HCT116 (cell line): Measurements from ENCODE around the gene OAT. TPM values are rescaled to one million over a fixed set of nuclear protein-coding genes. Genes with fewer than 3 reads are reported as not detected.

Source experiments
- ATAC-seq: fragments of 200-7000 bp; cut with Tn5 transposase; 2 replicates; pipeline ENCODE4 v1.9.1; 2020; ENCODE audit warnings: mild to moderate bottlenecking, moderate library complexity
- BruUV-seq: library from RNA; stranded (reverse); fragments of 400-500 nt; replicated peaks from 2 replicates; lab custom pipeline; 2021; lab: Mats Ljungman, UMichigan
- CTCF ChIA-PET: fragments of 300-600 bp; sonication (Branson Sonifier 250); formaldehyde crosslinking; loops from one replicate; lab custom pipeline; 2021; ENCODE audit warnings: antibody characterized with exemption; lab: Charles Lee
- POLR2A ChIA-PET: fragments of 300-600, 350-600 bp; sonication (Branson Sonifier 250); formaldehyde crosslinking; loops from one replicate; lab custom pipeline; 2021; ENCODE audit warnings: antibody characterized with exemption; lab: Charles Lee
- RAD21 ChIA-PET, 2 experiments: fragments of 300-600 bp; sonication (Branson Sonifier 250); formaldehyde crosslinking; loops; one replicate each; lab custom pipeline; 2023; ENCODE audit warnings: low total read pairs in 2 of 2; ENCODE audit not compliant: uncharacterized antibody in 2 of 2, unreplicated experiment in 2 of 2, low non-redundant PET in 1 of 2; lab: Charles Lee
- DNase-seq: peaks from one replicate; pipeline ENCODE4 v3.0.0-alpha.2; 2010; ENCODE audit warnings: low read depth, low spot score
- H2AFZ ChIP-seq: fragments of 200-600 bp; shearing (Covaris generic), sonication (generic); 2 replicates; pipeline ENCODE4 v1.6.1; 2017; ENCODE audit warnings: low read depth, mixed run types, mixed read lengths, antibody characterized with exemption, low read length; ENCODE audit not compliant: poor library complexity, severe bottlenecking
- H3K27ac ChIP-seq: 2 replicates; pipeline ENCODE4 v1.5.1; 2012; ENCODE audit warnings: low read depth, low read length
- H3K27me3 ChIP-seq: fragments of 200-600 bp; sonication (generic); 2 replicates; pipeline ENCODE4 v1.6.1; 2016; ENCODE audit warnings: mixed run types, low read length, mixed read lengths; ENCODE audit not compliant: insufficient read depth
- H3K36me3 ChIP-seq, 2 experiments: fragments of 200-500 bp in 1 of 2; fragments of 200-600 bp in 1 of 2; sonication (Bioruptor generic) in 1 of 2; sonication (generic) in 1 of 2; 2 replicates each; pipeline versions ENCODE4 v1.5.1 to v1.6.1; 2014 to 2016; ENCODE audit warnings: low read length in 2 of 2, inconsistent platforms in 1 of 2, mixed read lengths in 1 of 2, mixed run types in 1 of 2; ENCODE audit not compliant: insufficient read depth in 2 of 2, control insufficient read depth in 1 of 2
- H3K4me1 ChIP-seq, 2 experiments: fragments of 200-600 bp in 1 of 2; sonication (generic) in 1 of 2; 2 replicates each; pipeline versions ENCODE4 v1.5.1 to v1.6.1; 2012 to 2017; ENCODE audit warnings: low read length in 2 of 2, inconsistent platforms in 1 of 2, mild to moderate bottlenecking in 1 of 2, mixed read lengths in 1 of 2, mixed run types in 1 of 2, moderate library complexity in 1 of 2; ENCODE audit not compliant: insufficient read depth in 2 of 2, control insufficient read depth in 1 of 2
- H3K4me2 ChIP-seq: fragments of 200-600 bp; sonication (generic); 2 replicates; pipeline ENCODE4 v1.6.1; 2017; ENCODE audit warnings: mixed run types, low read length, mixed read lengths
- H3K4me3 ChIP-seq, 2 experiments: fragments of 200-600 bp in 1 of 2; sonication (generic) in 1 of 2; replicated peaks in 1 of 2; 2 replicates each; pipeline ENCODE4 v1.5.1; 2011 to 2016; ENCODE audit warnings: low read length in 2 of 2, control low read depth in 1 of 2, low read depth in 1 of 2, mild to moderate bottlenecking in 1 of 2, mixed read lengths in 1 of 2, mixed run types in 1 of 2
- H3K79me2 ChIP-seq: fragments of 200-600 bp; sonication (generic); 2 replicates; pipeline ENCODE4 v1.6.1; 2017; ENCODE audit warnings: mild to moderate bottlenecking, mixed run types, low read length, moderate library complexity, mixed read lengths; ENCODE audit not compliant: insufficient read depth
- H3K9ac ChIP-seq: fragments of 200-600 bp; sonication (generic); 2 replicates; pipeline ENCODE4 v1.6.1; 2016; ENCODE audit warnings: low read length, mixed read lengths
- H3K9me2 ChIP-seq: fragments of 200-600 bp; sonication (generic), shearing (Covaris generic); 2 replicates; pipeline ENCODE4 v1.6.1; 2017; ENCODE audit warnings: mixed run types, mild to moderate bottlenecking, moderate library complexity; ENCODE audit not compliant: insufficient read depth
- H3K9me3 ChIP-seq, 2 experiments: fragments of 200-500 bp in 1 of 2; fragments of 200-600 bp in 1 of 2; sonication (Bioruptor generic) in 1 of 2; sonication (generic) in 1 of 2; 2 replicates each; pipeline ENCODE4 v1.6.1; 2014 to 2017; ENCODE audit warnings: low read length in 2 of 2, mixed read lengths in 2 of 2, inconsistent platforms in 1 of 2, low read depth in 1 of 2, mild to moderate bottlenecking in 1 of 2, mixed run types in 1 of 2, moderate library complexity in 1 of 2; ENCODE audit not compliant: control insufficient read depth in 1 of 2, insufficient read depth in 1 of 2
- H4K20me1 ChIP-seq: fragments of 200-600 bp; sonication (generic), shearing (Covaris generic); 2 replicates; pipeline ENCODE4 v1.6.1; 2017; ENCODE audit warnings: mixed run types, mild to moderate bottlenecking, moderate library complexity; ENCODE audit not compliant: insufficient read depth
- ATF3 ChIP-seq: IDR thresholded peaks from 2 replicates; pipeline ENCODE4 v1.6.1; 2012
- CEBPB ChIP-seq: IDR thresholded peaks from 2 replicates; pipeline ENCODE4 v1.6.1; 2012; ENCODE audit warnings: low read depth
- ELF1 ChIP-seq: IDR thresholded peaks from 2 replicates; pipeline ENCODE4 v1.6.1; 2012; ENCODE audit warnings: low read depth, borderline replicate concordance
- EZH2 ChIP-seq: fragments of 200-600 bp; sonication (generic); IDR thresholded peaks from 2 replicates; pipeline ENCODE4 v1.6.1; 2017; ENCODE audit warnings: antibody characterized with exemption, mixed run types
- EZH2phosphoT487 ChIP-seq: fragments of 200-600 bp; IDR thresholded peaks from 2 replicates; pipeline ENCODE4 v1.6.1; 2018; ENCODE audit warnings: antibody characterized with exemption, borderline replicate concordance
- JUND ChIP-seq: IDR thresholded peaks from 2 replicates; pipeline ENCODE4 v1.6.1; 2012
- MAX ChIP-seq: IDR thresholded peaks from 2 replicates; pipeline ENCODE4 v1.6.1; 2012
- POLR2A ChIP-seq: IDR thresholded peaks from 2 replicates; pipeline ENCODE4 v1.7.0; 2011; ENCODE audit warnings: borderline replicate concordance; ENCODE audit not compliant: insufficient read depth, insufficient read length; ENCODE audit errors: extremely low read depth
- POLR2AphosphoS5 ChIP-seq: IDR thresholded peaks from 2 replicates; pipeline ENCODE4 v1.6.1; 2011; ENCODE audit warnings: mild to moderate bottlenecking, low read depth, low read length, moderate library complexity
- REST ChIP-seq: IDR thresholded peaks from 2 replicates; pipeline ENCODE4 v1.6.1; 2012; ENCODE audit warnings: low read depth
- SIN3A ChIP-seq: IDR thresholded peaks from 2 replicates; pipeline ENCODE4 v1.6.1; 2012; ENCODE audit warnings: low read depth
- SP1 ChIP-seq: IDR thresholded peaks from 2 replicates; pipeline ENCODE4 v1.6.1; 2012; ENCODE audit warnings: low read depth
- TCF7L2 ChIP-seq: IDR thresholded peaks from 2 replicates; pipeline ENCODE4 v1.7.0; 2011; ENCODE audit warnings: borderline replicate concordance, inconsistent platforms; ENCODE audit not compliant: insufficient read depth, insufficient read length; ENCODE audit errors: extremely low read depth
- YY1 ChIP-seq: IDR thresholded peaks from 2 replicates; pipeline ENCODE4 v1.6.1; 2011; ENCODE audit warnings: low read length, low read depth, moderate library complexity, mild to moderate bottlenecking; ENCODE audit not compliant: insufficient replicate concordance; ENCODE audit errors: extremely low read depth
- ZNF274 ChIP-seq: fragments of 200-500 bp; sonication (Bioruptor generic); IDR thresholded peaks from 2 replicates; pipeline ENCODE4 v1.6.1; 2014; ENCODE audit warnings: mild to moderate bottlenecking, low read depth, low read length, inconsistent platforms
- intact Hi-C: fragments of 100-400 bp; cut with micrococcal nuclease; formaldehyde crosslinking; loops from 2 replicates; pipeline ENCODE4 v1.10.0; 2022
- total RNA-seq: library from RNA; stranded (reverse); gene quantifications from one replicate; pipeline ENCODE4 v1.2.1, GENCODE V29; 2021; ENCODE audit not compliant: unreplicated experiment
- TF ChIP-seq, protein P1 (sequence below), 3 experiments: fragments of 200-600 bp in 1 of 3; sonication (generic) in 1 of 3; IDR thresholded peaks in 2 of 3; conservative IDR thresholded peaks in 1 of 3; 2 replicates each; pipeline ENCODE4 v1.5.1; 2012 to 2017; ENCODE audit warnings: low read depth in 2 of 3, low read length in 2 of 3, antibody characterized with exemption in 1 of 3, borderline replicate concordance in 1 of 3, control low read depth in 1 of 3, mild to moderate bottlenecking in 1 of 3, mixed read lengths in 1 of 3, mixed run types in 1 of 3, moderate library complexity in 1 of 3; ENCODE audit not compliant: insufficient read depth in 1 of 3

OAT gene
- total RNA-seq, 1 experiment from 2014 or later, result 133 TPM

- Histone ChIP-seq H3K9me2 (no peaks in the 10 kb centered on the region), H3K4me2 (no peak overlapping the region), H3K27me3 (no peaks in the 10 kb centered on the region), H3K36me3 (peaks cover 6 to 8% of the 10 kb centered on the region in 2 experiments; a peak in 2 of 4 replicates), H3K9me3 (no peaks in the 10 kb centered on the region), H3K27ac (no peak overlapping the region), H3K4me3 (no peak overlapping the region), H2AFZ (no peak overlapping the region), H3K4me1 (peaks cover 7 to 16% of the 10 kb centered on the region in 2 experiments), H3K79me2 (no peaks in the 10 kb centered on the region), H3K9ac (no peak overlapping the region), H4K20me1 (no peaks in the 10 kb centered on the region)
- POLR2A ChIA-PET, result interaction anchor here (1.4 kb wide), 1 partner anchor 25 kb away, joined by 9 read pairs; the partner anchor contains the start of gene OAT
- ATAC-seq (no peak), DNase-seq (no peak)
- no TSS peak for BruUV-seq
- CTCF ChIA-PET, result interaction anchor here (1.6 to 8.9 kb wide), 2 partner anchors 11 to 396 kb away, joined by 5 to 269 read pairs; no protein-coding TSS in a partner anchor
- intact Hi-C loops, result no loop called here
- TF ChIP-seq JUND, result no peak
- no peak for TF ChIP-seq SP1
- TF ChIP-seq TCF7L2, result no peak
- TF ChIP-seq EZH2, result no peak
- TF ChIP-seq REST, result no peak
- TF ChIP-seq SIN3A, result no peak
- TF ChIP-seq POLR2A, result no peak
- TF ChIP-seq, protein P1, sequence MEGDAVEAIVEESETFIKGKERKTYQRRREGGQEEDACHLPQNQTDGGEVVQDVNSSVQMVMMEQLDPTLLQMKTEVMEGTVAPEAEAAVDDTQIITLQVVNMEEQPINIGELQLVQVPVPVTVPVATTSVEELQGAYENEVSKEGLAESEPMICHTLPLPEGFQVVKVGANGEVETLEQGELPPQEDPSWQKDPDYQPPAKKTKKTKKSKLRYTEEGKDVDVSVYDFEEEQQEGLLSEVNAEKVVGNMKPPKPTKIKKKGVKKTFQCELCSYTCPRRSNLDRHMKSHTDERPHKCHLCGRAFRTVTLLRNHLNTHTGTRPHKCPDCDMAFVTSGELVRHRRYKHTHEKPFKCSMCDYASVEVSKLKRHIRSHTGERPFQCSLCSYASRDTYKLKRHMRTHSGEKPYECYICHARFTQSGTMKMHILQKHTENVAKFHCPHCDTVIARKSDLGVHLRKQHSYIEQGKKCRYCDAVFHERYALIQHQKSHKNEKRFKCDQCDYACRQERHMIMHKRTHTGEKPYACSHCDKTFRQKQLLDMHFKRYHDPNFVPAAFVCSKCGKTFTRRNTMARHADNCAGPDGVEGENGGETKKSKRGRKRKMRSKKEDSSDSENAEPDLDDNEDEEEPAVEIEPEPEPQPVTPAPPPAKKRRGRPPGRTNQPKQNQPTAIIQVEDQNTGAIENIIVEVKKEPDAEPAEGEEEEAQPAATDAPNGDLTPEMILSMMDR (IDR thresholded peaks at IDR 0.05 in 2 of 3, conservative IDR thresholded peaks at IDR 0.05 in 1 of 3; ENCODE audit: borderline replicate concordance in 1 of 3, insufficient read depth in 1 of 3, low read depth in 2 of 3, low read length in 2 of 3), result no peak
- TF ChIP-seq POLR2AphosphoS5, result no peak
- TF ChIP-seq ATF3, result no peak
- no peak for TF ChIP-seq EZH2phosphoT487
- no peak for TF ChIP-seq ZNF274
- no peak for TF ChIP-seq MAX
- TF ChIP-seq YY1, result no peak
- TF ChIP-seq CEBPB, result no peak
- no peak for TF ChIP-seq ELF1
- RAD21 ChIA-PET, result no interaction called here
Measured at GRCh38 chr10:124392626-124393342, 25.9 kb downstream of the OAT start.
